MG63 (cell line): ENCODE data around the gene P4HA2. TPM values are rescaled to one million over a fixed set of nuclear protein-coding genes. Genes with fewer than 3 reads are reported as not detected.
"Not testable (repeated sequence)": the region's sequence is repeated elsewhere in the genome, so short reads cannot be mapped to it uniquely, and the experiment has no call there.

Experiments used
- DNase-seq: peaks from one replicate; pipeline ENCODE4 v3.0.0-alpha.2; 2020
- H3K27me3 ChIP-seq: fragments of 250-450 bp; sonication (Bioruptor Pico); 2 replicates; pipeline ENCODE4 v1.5.1; 2020; ENCODE audit warnings: mild to moderate bottlenecking, moderate library complexity
- H3K36me3 ChIP-seq: fragments of 250-450 bp; sonication (Bioruptor Pico); 2 replicates; pipeline ENCODE4 v1.5.1; 2020; ENCODE audit warnings: mild to moderate bottlenecking, moderate library complexity
- H3K4me3 ChIP-seq: fragments of 250-450 bp; sonication (Bioruptor Pico); 2 replicates; pipeline ENCODE4 v1.5.1; 2020; ENCODE audit warnings: mild to moderate bottlenecking, moderate library complexity
- H3K9me3 ChIP-seq: fragments of 250-450 bp; sonication (Bioruptor Pico); 2 replicates; pipeline ENCODE4 v1.5.1; 2020; ENCODE audit warnings: mild to moderate bottlenecking, moderate library complexity
- total RNA-seq: library from RNA; depleted of rRNA; stranded (reverse); fragments of >200 nt; shearing (Covaris generic); gene quantifications from 2 replicates; pipeline ENCODE4 v1.2.3, GENCODE V29; 2014; ENCODE audit warnings: low replicate concordance; rRNA removed

Gene P4HA2
- total RNA-seq, 1 experiment from 2014 or later: 96.8 TPM

GRCh38 chr5:132156413-132156812, 71.2 kb downstream of the P4HA2 start:
- H3K27me3 ChIP-seq: peaks cover 5% of the 10 kb centered on the region
- H3K36me3 ChIP-seq: no peaks in the 10 kb centered on the region
- no peak overlapping the region for H3K4me3 ChIP-seq
- H3K9me3 ChIP-seq: peaks cover 19% of the 10 kb centered on the region
- no peak for DNase-seq

GRCh38 chr5:132150565-132150964, 77.1 kb downstream of the P4HA2 start:
- Histone ChIP-seq H3K36me3 (no peaks in the 10 kb centered on the region), H3K4me3 (no peak overlapping the region), H3K9me3 (peaks cover 16% of the 10 kb centered on the region), H3K27me3 (no peaks in the 10 kb centered on the region; the same call in 1 of the 2 replicates)
- DNase-seq: no peak

GRCh38 chr5:132147663-132148062, 80.0 kb downstream of the P4HA2 start:
- no peak overlapping the region for H3K4me3 ChIP-seq
- no peaks in the 10 kb centered on the region for H3K27me3 ChIP-seq
- peaks cover 25% of the 10 kb centered on the region for H3K9me3 ChIP-seq
- DNase-seq: no peak
- H3K36me3 ChIP-seq: no peaks in the 10 kb centered on the region

GRCh38 chr5:132145326-132145725, 82.3 kb downstream of the P4HA2 start:
- H3K4me3 ChIP-seq, H3K27me3 ChIP-seq, DNase-seq, H3K36me3 ChIP-seq: not testable (repeated sequence)
- H3K9me3 ChIP-seq: peaks cover 23% of the 10 kb centered on the region

- Histone ChIP-seq H3K9me3 (peaks cover 29% of the 10 kb centered on the region), H3K4me3 (no peak overlapping the region), H3K36me3 (no peaks in the 10 kb centered on the region), H3K27me3 (no peaks in the 10 kb centered on the region)
- no peak for DNase-seq
These were observed 84.5 kb downstream of the P4HA2 start for GRCh38 chr5:132143148-132143547.

- Histone ChIP-seq H3K4me3 (no peak overlapping the region), H3K27me3 (no peaks in the 10 kb centered on the region), H3K36me3 (no peaks in the 10 kb centered on the region), H3K9me3 (peaks cover 29% of the 10 kb centered on the region)
- no peak for DNase-seq
These were observed 85.2 kb downstream of the P4HA2 start for GRCh38 chr5:132142459-132142858.

Other genes with a start within 250 kb of the P4HA2 start
- 1.1 TPM in 1 of 2 replicates, not detected in the other for gene ACSL6, start 216.2 kb downstream of the P4HA2 start, total RNA-seq
- gene IL3, start 167.2 kb downstream of the P4HA2 start, total RNA-seq: not detected in 2 replicates
- not detected in 2 replicates for gene CSF2, start 154.1 kb downstream of the P4HA2 start, total RNA-seq
- gene PDLIM4, start 29.8 kb upstream of the P4HA2 start, total RNA-seq: 71.1 and 130 TPM in 2 replicates
- 0.03 and 0.35 TPM in 2 replicates for gene SLC22A4, start 66.5 kb upstream of the P4HA2 start, total RNA-seq
- gene SLC22A5, start 141.9 kb upstream of the P4HA2 start, total RNA-seq: 22.5 and 26.4 TPM in 2 replicates